ENCODE measurements around the gene ADAMTS2.

ADAMTS2 gene

DNA sequence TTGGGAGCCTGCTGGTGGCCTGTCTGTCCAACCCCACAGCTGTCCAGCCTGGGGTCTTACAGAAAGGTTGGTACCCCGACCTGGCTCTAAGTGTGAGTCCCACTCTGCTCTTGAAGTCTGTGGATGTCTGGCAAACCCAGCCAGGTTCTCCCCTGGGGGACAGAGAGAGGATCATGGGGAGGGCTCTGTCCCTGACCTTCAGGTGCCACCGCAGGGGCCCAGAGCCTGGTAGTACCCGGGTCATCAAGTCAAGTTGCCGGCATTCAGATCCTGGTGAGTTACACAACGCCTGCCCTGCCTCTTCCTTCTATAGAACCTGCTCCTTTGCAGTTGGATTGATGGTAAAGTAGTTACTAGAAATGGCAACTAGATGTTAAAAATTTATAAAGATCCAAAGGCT is 66.7 kb downstream of the ADAMTS2 start:
- DNase-seq (ENCODE audit: low spot score): peak; percentile 21

DNA sequence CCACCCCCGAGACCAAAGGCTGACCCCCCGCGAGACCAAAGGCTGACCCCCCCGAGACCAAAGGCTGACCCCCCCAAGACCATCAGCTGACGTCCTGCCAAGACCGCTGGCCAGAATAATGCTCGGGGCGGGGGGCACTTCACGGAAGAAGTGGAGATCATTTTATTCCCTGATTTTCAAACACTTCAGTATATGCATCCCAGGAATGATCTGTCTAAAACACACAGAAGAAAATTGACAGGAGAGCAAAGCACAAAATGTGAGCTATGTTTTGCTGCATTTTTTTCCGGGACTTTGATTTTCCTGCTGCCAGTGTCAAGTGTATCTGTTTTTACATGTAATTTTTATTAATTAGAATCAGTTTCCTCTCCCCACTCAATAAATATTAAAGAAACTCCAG is 67.1 kb downstream of the ADAMTS2 start:
- DNase-seq (ENCODE audit: low spot score): no peak

DNA sequence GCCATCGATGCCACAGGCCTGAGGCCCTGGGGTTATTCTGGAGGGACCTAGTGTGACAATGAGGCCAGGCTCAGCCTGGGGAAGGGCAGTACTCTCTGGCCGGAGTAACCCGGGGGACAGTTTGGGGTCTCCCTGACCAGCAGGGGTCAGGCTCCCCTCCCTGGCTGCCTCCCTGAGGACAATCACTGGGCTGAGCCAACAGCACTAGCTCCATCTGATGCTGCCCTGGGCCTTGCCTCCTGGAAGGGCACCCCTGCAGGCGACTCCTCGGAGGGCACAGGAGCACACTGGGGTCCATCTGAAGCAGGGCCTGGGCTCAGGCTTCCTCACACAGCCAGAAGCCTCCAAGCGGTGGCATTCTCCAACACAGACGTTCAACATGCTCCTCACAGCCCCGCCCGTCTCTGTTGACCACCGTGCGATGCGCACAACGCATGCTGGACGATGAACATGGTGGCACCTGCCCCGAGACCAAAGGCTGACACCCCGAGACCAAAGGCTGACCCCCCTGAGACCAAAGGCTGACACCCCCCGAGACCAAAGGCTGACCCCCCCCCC is 68.3 kb downstream of the ADAMTS2 start:
- no peak for DNase-seq (ENCODE audit: low spot score)

DNA sequence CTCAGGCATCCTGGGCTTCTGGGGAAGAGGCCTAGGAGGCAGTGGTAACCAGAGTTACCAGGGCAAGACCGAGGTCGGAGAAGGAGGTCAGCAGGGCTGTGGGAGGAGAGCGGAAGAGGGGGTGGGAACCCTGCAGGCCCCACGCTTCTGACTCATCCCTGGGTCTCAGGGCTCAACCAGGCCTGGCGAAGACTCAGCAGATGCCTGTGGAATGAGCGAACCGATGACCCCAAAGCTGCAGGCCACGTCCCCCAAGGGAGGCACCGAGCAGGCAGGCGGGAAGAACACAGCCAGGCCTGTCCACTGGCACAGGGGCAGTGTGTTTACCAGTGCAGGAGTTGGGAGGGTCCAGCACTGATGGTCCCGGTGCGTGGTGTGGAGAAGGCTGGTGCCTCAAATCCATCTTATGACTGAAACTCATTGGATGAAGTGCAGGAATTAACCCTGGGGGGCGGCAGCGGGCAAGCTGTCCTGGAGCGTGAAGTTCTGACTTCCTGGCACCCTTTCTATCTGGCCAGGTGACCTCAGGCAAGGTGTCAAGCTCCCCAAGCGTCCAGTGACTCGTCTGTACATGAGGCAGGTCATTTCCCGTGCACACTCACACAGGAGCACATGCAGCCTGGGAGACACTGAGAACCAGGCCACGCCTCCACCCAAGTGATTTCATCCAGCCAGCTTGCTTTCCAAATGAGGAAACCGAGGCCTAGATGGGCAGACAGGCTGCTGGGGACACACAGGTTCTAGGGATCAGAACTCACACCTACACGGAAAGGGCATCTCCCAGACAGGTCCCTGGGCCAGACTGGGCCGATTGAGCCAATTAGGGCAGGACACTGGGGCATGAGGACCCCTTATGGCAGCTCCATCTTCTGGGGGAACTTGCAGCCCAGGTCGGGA is 69.1 kb downstream of the ADAMTS2 start:
- no peak for DNase-seq (ENCODE audit: low spot score)

DNA sequence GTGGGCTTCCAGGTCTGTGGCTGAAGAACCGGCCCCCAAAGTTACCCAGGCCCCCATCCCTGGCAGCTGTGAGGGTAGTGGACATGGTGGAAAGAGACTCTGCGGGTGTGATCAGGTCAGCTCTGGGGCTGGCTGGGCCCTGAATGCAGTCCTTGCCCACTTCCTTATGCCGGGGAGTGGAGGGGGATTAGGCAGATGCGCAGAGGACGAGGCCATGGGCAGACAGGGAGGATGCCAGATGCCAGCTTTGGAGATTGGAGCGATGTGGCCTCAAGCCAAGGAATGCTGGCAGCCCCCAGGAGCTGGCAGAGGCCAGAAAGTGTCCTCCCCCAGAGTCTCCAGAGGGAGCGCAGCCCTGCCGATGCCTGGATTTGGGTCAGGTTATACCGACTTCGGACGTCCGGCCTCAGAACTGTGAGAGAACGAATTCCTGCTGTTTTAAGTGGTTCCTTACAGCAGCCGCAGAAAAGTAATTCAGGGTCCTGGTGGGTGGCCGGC is 69.8 kb downstream of the ADAMTS2 start:
- no peak for DNase-seq (ENCODE audit: low spot score)

DNA sequence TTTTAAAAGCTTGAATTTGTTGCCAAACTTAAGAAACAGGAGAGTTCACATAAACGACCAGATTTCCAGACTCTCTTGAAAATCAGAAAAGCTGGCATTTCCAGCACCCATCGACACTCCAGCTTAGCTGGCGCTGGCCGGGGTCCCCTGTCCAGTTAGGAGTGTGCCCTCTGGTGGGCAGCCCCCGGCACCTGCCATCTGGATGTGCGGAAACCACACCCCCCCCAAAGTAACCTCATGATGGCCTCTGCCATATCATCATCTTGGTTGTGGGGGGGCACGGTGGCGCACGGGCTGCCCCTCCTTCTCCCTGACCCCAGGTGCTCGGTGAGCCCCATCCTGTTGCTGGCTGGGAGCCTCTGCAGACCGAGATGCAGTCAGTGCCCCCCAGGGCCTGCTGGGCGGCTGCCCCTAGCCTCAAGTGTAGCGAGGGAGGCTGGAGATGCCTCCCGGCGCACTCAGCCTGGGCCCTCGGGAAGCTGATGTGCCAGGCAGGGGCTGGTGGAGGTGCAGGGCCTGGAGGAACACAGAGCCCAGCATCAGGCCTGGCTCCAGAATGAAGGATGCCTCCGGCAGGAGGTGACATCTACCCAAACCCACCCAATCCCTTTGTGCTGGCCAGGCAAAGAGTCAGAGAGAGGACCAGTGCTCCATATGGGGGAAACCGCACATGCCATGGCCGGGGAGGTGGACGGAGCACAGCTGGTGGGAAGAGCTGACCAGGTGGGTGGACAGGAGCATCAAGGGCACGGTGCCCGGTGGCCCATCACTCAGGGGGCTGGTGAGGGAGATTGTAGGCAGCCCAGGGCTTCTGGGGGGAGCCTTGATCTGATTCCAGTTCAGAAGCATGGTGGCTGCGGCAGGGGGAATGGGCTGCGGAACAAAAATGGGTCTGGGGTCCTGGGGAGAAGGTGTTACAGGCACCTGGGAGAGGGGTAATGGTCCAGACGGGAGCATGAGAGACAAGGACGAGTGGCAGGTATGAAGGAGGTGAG is 70.6 kb downstream of the ADAMTS2 start:
- DNase-seq (ENCODE audit: low spot score): no peak

DNA sequence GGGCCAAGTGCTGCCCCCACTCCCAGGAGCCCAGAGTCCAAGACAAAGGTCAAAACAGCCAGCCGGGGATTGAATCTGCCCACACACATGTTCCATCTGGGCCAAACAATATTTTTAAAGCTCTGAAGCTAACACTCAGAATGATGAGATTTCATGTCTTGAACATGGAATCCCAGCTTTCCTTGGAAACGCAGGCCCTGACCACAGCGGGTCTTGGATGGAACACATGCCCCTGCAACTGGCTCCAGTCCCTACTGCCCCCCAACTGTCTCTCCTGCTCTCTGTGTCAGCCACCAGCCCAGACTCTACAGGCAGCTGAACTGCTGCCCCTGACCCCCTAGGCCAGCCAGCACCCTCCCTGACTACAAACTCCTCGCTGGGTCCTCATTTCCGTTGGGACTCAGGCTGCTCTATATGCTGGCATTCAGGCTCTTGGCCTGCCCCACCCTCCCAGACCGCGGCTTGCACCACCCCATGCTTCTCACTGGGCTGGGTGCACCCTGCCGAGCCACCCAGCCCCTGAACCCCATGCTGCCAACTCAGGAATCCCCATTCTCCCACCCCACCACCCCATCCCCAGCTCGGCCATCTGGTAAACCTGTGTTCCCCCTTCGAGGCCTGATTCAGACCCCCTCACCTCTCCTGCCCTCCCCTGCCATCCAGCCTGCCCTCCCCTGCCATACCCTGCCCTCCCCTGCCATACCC is 71.7 kb downstream of the ADAMTS2 start:
- no peak for DNase-seq (ENCODE audit: low spot score)

DNA sequence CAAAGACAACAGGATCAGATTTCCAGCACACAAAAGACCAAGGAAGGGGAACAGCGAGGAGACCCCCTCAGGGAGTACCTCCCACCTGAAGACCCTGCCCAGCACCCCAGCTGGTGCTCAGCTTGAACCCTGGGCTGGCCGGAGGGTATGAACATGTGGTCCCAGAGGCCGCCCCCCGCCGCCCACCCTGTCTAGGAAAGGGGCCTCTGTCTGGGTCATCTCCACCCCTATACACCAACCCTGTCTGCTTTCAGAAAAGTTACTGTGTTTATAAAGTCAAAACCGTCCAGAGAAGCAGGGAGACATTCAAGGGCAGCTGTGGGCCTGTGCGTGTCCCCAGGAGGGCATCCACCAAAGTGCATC is 72.2 kb downstream of the ADAMTS2 start:
- no peak for DNase-seq (ENCODE audit: low spot score)

DNA sequence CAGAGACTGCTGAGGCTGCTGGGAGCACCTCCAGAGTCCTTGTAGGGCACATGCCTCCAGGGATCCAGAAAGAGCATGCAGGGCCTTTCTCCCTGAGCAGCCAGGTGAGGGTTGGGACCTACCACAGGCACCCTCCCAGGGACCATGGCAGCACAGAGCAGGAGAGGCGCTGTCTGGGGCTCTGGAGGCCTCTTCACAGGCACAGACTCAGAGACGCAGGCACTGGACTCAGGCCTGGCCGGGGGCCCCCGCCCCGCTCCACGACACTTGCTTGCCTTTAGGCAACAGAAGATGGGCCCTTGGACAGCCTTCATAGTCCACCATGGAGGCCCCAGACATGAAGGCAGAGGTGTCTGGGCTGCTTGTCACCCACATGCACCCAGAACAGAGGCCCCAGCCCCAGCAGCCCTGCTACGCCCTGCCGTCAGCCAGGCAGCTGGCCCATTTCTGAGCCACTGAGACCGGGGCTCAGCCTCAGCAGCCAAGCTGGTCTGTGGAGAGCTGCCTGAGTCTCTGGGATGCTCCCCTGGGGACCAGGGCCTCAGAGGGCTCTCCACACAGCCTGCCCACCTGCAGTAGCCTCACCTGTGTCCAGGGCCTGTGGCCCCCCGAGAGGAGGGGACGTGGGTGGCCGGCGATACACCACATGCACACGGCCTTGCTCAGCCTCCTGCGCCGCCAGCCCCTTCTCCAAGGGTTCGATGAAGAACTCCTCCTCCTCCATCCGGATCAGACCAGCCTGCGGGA is 72.8 kb downstream of the ADAMTS2 start:
- DNase-seq (ENCODE audit: low spot score): no peak

DNA sequence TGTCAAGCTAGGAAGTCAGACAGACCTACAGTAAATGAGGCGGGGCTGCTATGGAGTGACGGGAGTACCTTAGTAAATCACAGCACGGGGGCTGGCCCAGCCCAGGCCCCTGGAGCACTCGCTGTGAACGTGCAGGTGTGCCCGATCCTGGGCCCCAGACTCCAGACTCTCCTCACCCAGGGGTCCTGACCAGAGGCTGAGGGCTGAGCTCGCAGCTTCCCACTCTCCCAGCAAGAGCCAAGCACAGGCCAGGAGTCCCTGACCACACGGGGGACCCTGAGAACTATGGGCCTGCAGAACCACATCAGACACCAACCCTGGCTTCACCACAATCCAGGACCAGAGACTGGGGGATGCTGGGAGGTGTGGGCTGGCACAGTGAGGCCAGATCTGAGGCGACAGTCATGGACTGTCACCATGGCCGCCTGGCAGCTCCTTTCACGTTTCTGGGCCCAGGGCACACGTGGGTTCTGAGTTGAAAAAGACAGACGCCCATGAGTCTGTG is 73.4 kb downstream of the ADAMTS2 start:
- DNase-seq (ENCODE audit: low spot score): no peak

DNA sequence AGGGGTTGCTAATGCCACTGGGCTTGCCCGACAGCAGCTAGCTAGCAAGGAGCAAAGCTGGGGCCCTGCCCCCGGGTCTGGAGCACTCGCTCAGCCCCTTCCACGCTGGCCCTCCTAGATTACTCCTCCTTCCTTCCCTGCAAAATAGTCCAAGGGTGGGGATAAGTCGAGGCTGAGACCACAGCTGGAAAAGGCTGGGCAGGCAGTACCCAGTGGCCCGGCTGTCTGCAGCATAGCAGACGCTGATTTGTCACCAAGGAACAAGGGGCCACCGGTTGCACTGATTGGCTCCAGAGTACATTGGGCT is 73.9 kb downstream of the ADAMTS2 start:
- DNase-seq (ENCODE audit: low spot score): no peak

DNA sequence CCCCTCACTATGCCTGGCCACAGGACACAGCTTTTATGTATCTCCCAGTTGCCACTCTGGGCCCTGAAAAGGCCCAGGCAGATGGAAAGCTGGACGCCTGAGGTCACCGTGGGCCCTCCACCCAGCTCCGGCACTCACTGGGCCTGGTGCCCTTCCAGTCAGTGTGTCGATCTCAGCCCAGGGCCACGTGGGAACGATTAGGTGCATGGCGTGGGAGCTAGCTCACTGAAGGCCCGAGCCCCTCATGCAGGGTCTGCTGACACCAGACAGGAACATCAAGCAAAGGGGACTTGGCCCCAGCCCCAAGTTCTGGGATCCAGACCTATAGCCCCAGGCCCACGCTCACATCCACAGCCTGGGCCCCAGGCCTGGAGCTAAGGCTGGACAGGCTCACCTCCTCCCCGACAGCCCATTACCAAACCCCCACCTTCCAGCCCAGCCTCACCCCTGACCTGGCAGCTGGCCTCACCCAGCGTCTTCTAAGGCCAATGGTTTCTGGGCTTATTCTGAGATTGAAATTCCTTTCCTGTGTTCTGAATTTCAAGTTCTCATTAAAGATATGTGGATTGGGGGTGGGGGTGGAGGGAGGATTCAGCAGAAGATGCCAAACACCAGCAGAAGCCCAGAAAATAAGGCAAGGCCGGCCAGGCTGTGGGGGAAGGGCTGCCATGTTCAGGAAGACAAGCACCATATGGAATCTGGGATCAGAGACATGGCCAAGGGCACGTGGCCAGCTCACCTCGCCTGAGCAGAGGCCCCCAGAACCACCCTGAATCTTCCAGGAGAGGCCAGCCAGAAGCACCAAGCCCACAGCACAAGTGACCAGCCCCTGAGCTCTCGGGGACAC is 74.5 kb downstream of the ADAMTS2 start:
- no peak for DNase-seq (ENCODE audit: low spot score)

DNA sequence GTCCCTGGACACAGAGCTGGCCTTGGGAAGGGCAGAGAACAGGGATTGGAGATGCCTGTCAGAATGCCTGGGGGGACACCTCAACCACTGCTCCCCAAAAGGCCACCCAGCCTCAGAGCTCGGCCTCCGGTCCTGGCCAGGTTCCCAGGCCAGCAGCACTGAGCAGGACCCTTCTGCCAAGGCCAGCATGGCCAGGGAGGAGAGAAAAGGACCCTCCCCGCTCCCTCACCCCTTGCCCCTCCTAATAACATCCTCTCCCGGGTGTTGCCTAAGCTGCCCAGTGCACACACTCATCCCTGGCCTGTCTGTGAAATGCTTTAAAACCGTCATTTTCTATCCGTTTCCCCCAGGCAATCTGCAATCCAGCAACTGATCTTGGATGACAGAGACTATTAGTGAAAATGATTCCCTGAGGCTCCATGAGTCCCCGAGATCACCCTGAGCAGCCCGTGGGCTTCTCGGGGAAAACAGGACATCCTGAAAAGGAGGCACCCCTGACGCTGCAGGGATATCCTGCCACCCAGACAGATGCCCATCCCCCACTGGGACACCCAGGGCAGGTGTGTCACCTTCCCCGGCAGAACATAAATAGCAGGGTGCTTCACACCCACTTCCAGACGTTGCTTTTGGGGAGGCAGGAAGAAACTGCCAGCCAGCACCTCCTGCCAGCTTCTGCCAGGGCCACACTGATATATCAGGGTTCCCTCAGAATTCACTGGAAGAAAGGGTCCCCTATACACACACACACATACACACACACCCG is 75.3 kb downstream of the ADAMTS2 start:
- no peak for DNase-seq (ENCODE audit: low spot score)

DNA sequence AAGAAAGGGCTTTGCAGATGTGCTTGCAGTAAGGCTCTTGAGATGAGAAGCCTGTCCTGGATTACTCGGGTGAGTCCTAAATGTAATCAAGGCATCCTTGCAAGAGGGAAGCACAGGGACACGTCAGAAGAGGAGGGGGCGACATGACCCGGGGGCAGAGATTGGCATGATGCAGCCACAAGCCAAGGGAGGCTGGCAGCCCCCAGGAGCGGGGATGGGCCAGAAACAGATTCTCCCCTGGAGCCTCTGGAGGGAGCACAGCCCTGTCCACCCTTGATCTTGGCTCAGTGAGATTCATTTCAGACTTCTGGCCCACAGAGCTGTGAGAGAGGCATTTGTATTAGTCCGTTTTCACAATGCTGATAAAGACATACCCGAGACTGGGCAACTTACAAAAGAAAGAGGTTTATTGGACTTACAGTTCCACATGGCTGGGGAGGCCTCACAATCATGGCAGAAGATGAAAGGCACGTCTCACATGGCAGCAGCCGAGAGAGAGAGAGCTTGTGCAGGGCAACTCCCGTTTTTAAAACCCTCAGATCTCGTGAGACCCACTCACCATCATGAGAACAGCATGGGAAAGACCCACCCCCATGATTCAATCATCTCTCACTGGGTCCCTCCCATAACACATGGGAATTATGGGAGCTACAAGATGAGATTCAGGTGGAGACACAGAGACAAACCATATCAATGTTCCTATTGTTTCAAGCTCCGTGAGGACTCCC is 76.1 kb downstream of the ADAMTS2 start:
- DNase-seq (ENCODE audit: low spot score): no peak

DNA sequence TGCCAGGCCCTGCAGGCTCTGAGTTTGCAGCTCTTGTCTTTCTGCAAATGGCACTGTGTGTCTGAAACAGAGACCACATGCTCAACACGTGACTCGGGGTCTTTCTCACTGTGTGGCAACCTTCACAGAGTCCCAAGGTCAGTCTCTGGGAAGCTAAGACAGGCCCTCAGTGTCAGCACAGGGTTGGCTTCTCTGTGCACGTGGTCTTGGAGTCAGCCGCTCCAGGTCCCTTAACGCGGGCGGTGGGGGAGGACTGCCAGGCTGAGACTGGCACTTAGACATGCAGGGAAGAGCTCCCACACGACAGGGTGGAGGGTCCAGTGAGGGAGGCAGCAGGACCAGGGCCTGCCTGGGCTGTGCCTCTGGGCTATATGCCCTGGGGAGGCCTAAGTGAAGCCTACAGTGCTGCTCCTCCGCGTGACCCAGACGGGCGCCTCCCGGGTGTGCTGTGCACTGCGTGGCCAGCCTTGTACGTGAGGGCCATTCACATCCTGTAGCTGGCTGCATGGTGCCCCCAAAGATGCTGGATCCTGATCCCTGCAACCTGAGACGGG is 76.8 kb downstream of the ADAMTS2 start:
- no peak for DNase-seq (ENCODE audit: low spot score)

DNA sequence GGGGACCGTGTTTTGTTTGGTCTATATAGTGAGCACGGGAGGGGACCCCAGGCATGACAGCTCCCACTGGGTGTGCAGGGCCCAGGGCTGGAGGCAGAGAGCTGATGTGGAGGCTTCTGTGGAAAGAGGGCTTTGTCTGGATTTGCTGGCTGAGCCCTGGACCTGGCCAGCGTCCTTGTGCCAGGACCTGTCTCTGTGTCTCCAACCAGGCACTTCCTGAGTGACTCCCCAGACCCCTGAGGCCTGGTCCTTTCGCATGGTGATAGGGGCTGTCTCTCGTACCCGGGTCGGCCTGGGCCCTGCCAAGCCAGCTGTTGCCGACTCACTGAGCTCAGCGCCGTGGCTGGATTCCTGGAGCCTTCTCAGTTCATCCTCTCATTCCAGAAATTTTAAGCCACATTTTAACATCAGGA is 77.6 kb downstream of the ADAMTS2 start:
- DNase-seq (ENCODE audit: low spot score): no peak

DNA sequence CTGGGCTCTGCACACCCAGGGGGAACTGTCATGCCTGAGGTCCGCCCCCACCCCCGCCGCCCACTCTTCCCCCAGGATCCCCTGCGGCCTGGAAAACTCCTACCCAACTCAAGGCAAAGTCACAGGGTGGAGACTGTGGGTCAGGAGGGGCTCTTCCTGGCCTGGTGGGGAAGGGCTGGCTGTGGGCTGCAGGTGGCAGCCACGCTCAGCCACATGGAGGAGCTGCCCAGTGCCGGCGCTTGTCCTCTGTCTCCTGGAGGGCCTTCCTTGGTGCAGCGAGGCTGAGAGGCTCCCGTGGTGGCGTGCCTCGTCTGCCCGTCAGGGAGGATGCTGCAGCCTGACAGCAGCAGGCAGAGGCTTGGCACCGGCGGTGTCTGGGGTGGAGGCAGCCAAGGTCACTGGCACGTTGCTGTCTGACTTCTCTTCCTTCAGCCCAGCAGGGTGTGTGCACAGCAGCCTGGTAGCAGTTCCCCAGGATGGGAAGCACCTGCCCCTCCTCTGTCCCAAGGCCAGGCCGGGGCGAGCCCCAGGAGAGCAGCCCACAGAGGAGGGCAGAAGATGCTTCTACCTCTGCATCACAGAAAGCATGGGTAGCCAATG is 78.1 kb downstream of the ADAMTS2 start:
- DNase-seq (ENCODE audit: low spot score): no peak
